HCT116 (cell line): Measurements from ENCODE around the gene EDNRA. TPM values are rescaled to one million over a fixed set of nuclear protein-coding genes. Genes with fewer than 3 reads are reported as not detected.

Experiments
- ATAC-seq: fragments of 200-7000 bp; cut with Tn5 transposase; 2 replicates; pipeline ENCODE4 v1.9.1; 2020; ENCODE audit warnings: mild to moderate bottlenecking, moderate library complexity
- BruUV-seq: library from RNA; stranded (reverse); fragments of 400-500 nt; replicated peaks from 2 replicates; lab custom pipeline; 2021; lab: Mats Ljungman, UMichigan
- CTCF ChIA-PET: fragments of 300-600 bp; sonication (Branson Sonifier 250); formaldehyde crosslinking; loops from one replicate; lab custom pipeline; 2021; ENCODE audit warnings: antibody characterized with exemption; lab: Charles Lee
- POLR2A ChIA-PET: fragments of 300-600, 350-600 bp; sonication (Branson Sonifier 250); formaldehyde crosslinking; loops from one replicate; lab custom pipeline; 2021; ENCODE audit warnings: antibody characterized with exemption; lab: Charles Lee
- RAD21 ChIA-PET, 2 experiments: fragments of 300-600 bp; sonication (Branson Sonifier 250); formaldehyde crosslinking; loops; one replicate each; lab custom pipeline; 2023; ENCODE audit warnings: low total read pairs in 2 of 2; ENCODE audit not compliant: uncharacterized antibody in 2 of 2, unreplicated experiment in 2 of 2, low non-redundant PET in 1 of 2; lab: Charles Lee
- DNase-seq: peaks from one replicate; pipeline ENCODE4 v3.0.0-alpha.2; 2010; ENCODE audit warnings: low read depth, low spot score
- H2AFZ ChIP-seq: fragments of 200-600 bp; shearing (Covaris generic), sonication (generic); 2 replicates; pipeline ENCODE4 v1.6.1; 2017; ENCODE audit warnings: low read depth, mixed run types, mixed read lengths, antibody characterized with exemption, low read length; ENCODE audit not compliant: poor library complexity, severe bottlenecking
- H3K27ac ChIP-seq: 2 replicates; pipeline ENCODE4 v1.5.1; 2012; ENCODE audit warnings: low read depth, low read length
- H3K27me3 ChIP-seq: fragments of 200-600 bp; sonication (generic); 2 replicates; pipeline ENCODE4 v1.6.1; 2016; ENCODE audit warnings: mixed run types, low read length, mixed read lengths; ENCODE audit not compliant: insufficient read depth
- H3K36me3 ChIP-seq, 2 experiments: fragments of 200-500 bp in 1 of 2; fragments of 200-600 bp in 1 of 2; sonication (Bioruptor generic) in 1 of 2; sonication (generic) in 1 of 2; 2 replicates each; pipeline versions ENCODE4 v1.5.1 to v1.6.1; 2014 to 2016; ENCODE audit warnings: low read length in 2 of 2, inconsistent platforms in 1 of 2, mixed read lengths in 1 of 2, mixed run types in 1 of 2; ENCODE audit not compliant: insufficient read depth in 2 of 2, control insufficient read depth in 1 of 2
- H3K4me1 ChIP-seq, 2 experiments: fragments of 200-600 bp in 1 of 2; sonication (generic) in 1 of 2; 2 replicates each; pipeline versions ENCODE4 v1.5.1 to v1.6.1; 2012 to 2017; ENCODE audit warnings: low read length in 2 of 2, inconsistent platforms in 1 of 2, mild to moderate bottlenecking in 1 of 2, mixed read lengths in 1 of 2, mixed run types in 1 of 2, moderate library complexity in 1 of 2; ENCODE audit not compliant: insufficient read depth in 2 of 2, control insufficient read depth in 1 of 2
- H3K4me2 ChIP-seq: fragments of 200-600 bp; sonication (generic); 2 replicates; pipeline ENCODE4 v1.6.1; 2017; ENCODE audit warnings: mixed run types, low read length, mixed read lengths
- H3K4me3 ChIP-seq, 2 experiments: fragments of 200-600 bp in 1 of 2; sonication (generic) in 1 of 2; replicated peaks in 1 of 2; 2 replicates each; pipeline ENCODE4 v1.5.1; 2011 to 2016; ENCODE audit warnings: low read length in 2 of 2, control low read depth in 1 of 2, low read depth in 1 of 2, mild to moderate bottlenecking in 1 of 2, mixed read lengths in 1 of 2, mixed run types in 1 of 2
- H3K79me2 ChIP-seq: fragments of 200-600 bp; sonication (generic); 2 replicates; pipeline ENCODE4 v1.6.1; 2017; ENCODE audit warnings: mild to moderate bottlenecking, mixed run types, low read length, moderate library complexity, mixed read lengths; ENCODE audit not compliant: insufficient read depth
- H3K9ac ChIP-seq: fragments of 200-600 bp; sonication (generic); 2 replicates; pipeline ENCODE4 v1.6.1; 2016; ENCODE audit warnings: low read length, mixed read lengths
- H3K9me2 ChIP-seq: fragments of 200-600 bp; sonication (generic), shearing (Covaris generic); 2 replicates; pipeline ENCODE4 v1.6.1; 2017; ENCODE audit warnings: mixed run types, mild to moderate bottlenecking, moderate library complexity; ENCODE audit not compliant: insufficient read depth
- H3K9me3 ChIP-seq, 2 experiments: fragments of 200-500 bp in 1 of 2; fragments of 200-600 bp in 1 of 2; sonication (Bioruptor generic) in 1 of 2; sonication (generic) in 1 of 2; 2 replicates each; pipeline ENCODE4 v1.6.1; 2014 to 2017; ENCODE audit warnings: low read length in 2 of 2, mixed read lengths in 2 of 2, inconsistent platforms in 1 of 2, low read depth in 1 of 2, mild to moderate bottlenecking in 1 of 2, mixed run types in 1 of 2, moderate library complexity in 1 of 2; ENCODE audit not compliant: control insufficient read depth in 1 of 2, insufficient read depth in 1 of 2
- H4K20me1 ChIP-seq: fragments of 200-600 bp; sonication (generic), shearing (Covaris generic); 2 replicates; pipeline ENCODE4 v1.6.1; 2017; ENCODE audit warnings: mixed run types, mild to moderate bottlenecking, moderate library complexity; ENCODE audit not compliant: insufficient read depth
- CBX3 ChIP-seq: IDR thresholded peaks from 2 replicates; pipeline ENCODE4 v1.6.1; 2012; ENCODE audit warnings: low read depth
- CEBPB ChIP-seq: IDR thresholded peaks from 2 replicates; pipeline ENCODE4 v1.6.1; 2012; ENCODE audit warnings: low read depth
- ELF1 ChIP-seq: IDR thresholded peaks from 2 replicates; pipeline ENCODE4 v1.6.1; 2012; ENCODE audit warnings: low read depth, borderline replicate concordance
- EZH2 ChIP-seq: fragments of 200-600 bp; sonication (generic); IDR thresholded peaks from 2 replicates; pipeline ENCODE4 v1.6.1; 2017; ENCODE audit warnings: antibody characterized with exemption, mixed run types
- FOSL1 ChIP-seq: IDR thresholded peaks from 2 replicates; pipeline ENCODE4 v1.6.1; 2012; ENCODE audit warnings: low read depth
- JUND ChIP-seq: IDR thresholded peaks from 2 replicates; pipeline ENCODE4 v1.6.1; 2012
- POLR2A ChIP-seq: IDR thresholded peaks from 2 replicates; pipeline ENCODE4 v1.7.0; 2011; ENCODE audit warnings: borderline replicate concordance; ENCODE audit not compliant: insufficient read depth, insufficient read length; ENCODE audit errors: extremely low read depth
- POLR2AphosphoS5 ChIP-seq: IDR thresholded peaks from 2 replicates; pipeline ENCODE4 v1.6.1; 2011; ENCODE audit warnings: mild to moderate bottlenecking, low read depth, low read length, moderate library complexity
- RAD21 ChIP-seq: IDR thresholded peaks from 2 replicates; pipeline ENCODE4 v1.6.1; 2012; ENCODE audit warnings: low read depth, mild to moderate bottlenecking
- SIN3A ChIP-seq: IDR thresholded peaks from 2 replicates; pipeline ENCODE4 v1.6.1; 2012; ENCODE audit warnings: low read depth
- SP1 ChIP-seq: IDR thresholded peaks from 2 replicates; pipeline ENCODE4 v1.6.1; 2012; ENCODE audit warnings: low read depth
- SRF ChIP-seq: IDR thresholded peaks from 2 replicates; pipeline ENCODE4 v1.6.1; 2012; ENCODE audit warnings: low read depth
- YY1 ChIP-seq: IDR thresholded peaks from 2 replicates; pipeline ENCODE4 v1.6.1; 2011; ENCODE audit warnings: low read length, low read depth, moderate library complexity, mild to moderate bottlenecking; ENCODE audit not compliant: insufficient replicate concordance; ENCODE audit errors: extremely low read depth
- ZFX ChIP-seq: fragments of 450-650 bp; IDR thresholded peaks from 2 replicates; pipeline ENCODE4 v1.6.1; 2017
- ZNF274 ChIP-seq: fragments of 200-500 bp; sonication (Bioruptor generic); IDR thresholded peaks from 2 replicates; pipeline ENCODE4 v1.6.1; 2014; ENCODE audit warnings: mild to moderate bottlenecking, low read depth, low read length, inconsistent platforms
- intact Hi-C: fragments of 100-400 bp; cut with micrococcal nuclease; formaldehyde crosslinking; loops from 2 replicates; pipeline ENCODE4 v1.10.0; 2022
- total RNA-seq: library from RNA; stranded (reverse); gene quantifications from one replicate; pipeline ENCODE4 v1.2.1, GENCODE V29; 2021; ENCODE audit not compliant: unreplicated experiment
- TF ChIP-seq, protein P1 (sequence below), 3 experiments: fragments of 200-600 bp in 1 of 3; sonication (generic) in 1 of 3; IDR thresholded peaks in 2 of 3; conservative IDR thresholded peaks in 1 of 3; 2 replicates each; pipeline ENCODE4 v1.5.1; 2012 to 2017; ENCODE audit warnings: low read depth in 2 of 3, low read length in 2 of 3, antibody characterized with exemption in 1 of 3, borderline replicate concordance in 1 of 3, control low read depth in 1 of 3, mild to moderate bottlenecking in 1 of 3, mixed read lengths in 1 of 3, mixed run types in 1 of 3, moderate library complexity in 1 of 3; ENCODE audit not compliant: insufficient read depth in 1 of 3
- TF ChIP-seq, protein P2 (sequence below): IDR thresholded peaks from 2 replicates; pipeline ENCODE4 v1.6.1; 2012
- TF ChIP-seq, protein P3 (sequence below): IDR thresholded peaks from 2 replicates; pipeline ENCODE4 v1.6.1; 2011; ENCODE audit warnings: mild to moderate bottlenecking, low read length, moderate library complexity; ENCODE audit not compliant: insufficient replicate concordance; ENCODE audit errors: extremely low read depth
- TF ChIP-seq, protein P4 (sequence below): IDR thresholded peaks from 2 replicates; pipeline ENCODE4 v1.6.1; 2012; ENCODE audit warnings: low read depth

The EDNRA gene
- total RNA-seq, 1 experiment from 2014 or later = 2.0 TPM

DNA sequence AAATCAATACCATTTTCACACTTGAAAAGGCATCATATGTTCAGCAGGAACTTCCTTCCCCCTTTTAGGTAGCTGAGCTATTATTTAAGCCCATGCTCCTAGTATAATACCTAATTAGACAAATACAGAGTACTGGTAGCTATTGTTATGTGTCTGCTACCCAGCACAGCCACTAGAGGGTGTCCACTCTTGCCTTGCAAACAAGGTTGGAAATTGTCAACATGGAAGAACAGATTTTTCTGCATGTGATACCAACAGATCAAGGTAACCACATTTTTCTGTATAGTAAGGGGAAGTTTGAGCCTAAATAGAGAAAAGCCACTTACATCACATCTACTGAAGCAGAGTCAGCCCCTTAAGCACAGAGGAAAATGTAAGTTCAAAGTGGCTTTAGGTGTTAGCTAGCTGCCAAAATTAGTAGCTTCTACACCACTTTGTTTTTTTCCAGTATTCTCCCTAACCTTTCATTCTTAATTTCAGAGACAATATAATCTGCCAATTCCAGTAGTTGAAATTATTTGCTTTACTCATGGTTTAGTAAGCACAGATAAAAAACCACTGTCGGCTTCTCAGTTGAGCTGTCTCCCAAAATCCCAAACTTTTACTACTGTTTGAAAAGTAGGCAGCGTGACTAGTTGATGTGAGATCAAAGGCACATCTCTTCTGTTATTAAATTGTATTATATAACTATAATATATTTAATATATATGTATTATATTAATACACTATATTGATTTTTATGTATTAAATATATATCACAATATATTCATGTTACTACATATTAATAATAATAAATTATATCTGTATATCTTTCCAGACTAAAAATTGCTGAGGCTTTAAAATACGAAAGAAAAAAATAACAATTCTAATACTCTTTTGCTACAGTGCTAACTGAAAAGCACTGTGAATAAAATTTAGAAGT lies 38.2 kb downstream of the EDNRA start:
- Histone ChIP-seq H3K9me3 (no peaks in the 10 kb centered on the region), H3K4me3 (no peak overlapping the region), H2AFZ (peak overlapping the region; percentile 59), H3K79me2 (no peaks in the 10 kb centered on the region), H3K9me2 (no peaks in the 10 kb centered on the region), H3K4me2 (no peak overlapping the region), H4K20me1 (no peaks in the 10 kb centered on the region), H3K9ac (no peak overlapping the region), H3K27ac (no peak overlapping the region), H3K27me3 (no peaks in the 10 kb centered on the region), H3K4me1 (no peaks in the 10 kb centered on the region), H3K36me3 (no peaks in the 10 kb centered on the region)
- intact Hi-C loops = loop anchor here (2.0 kb wide), 3 partner anchors 72 to 358 kb away; no protein-coding TSS in a partner anchor
- ChIA-PET RAD21 (interaction anchor here (0.8 to 1.3 kb wide), 4 partner anchors 71 to 500 kb away, joined by 3 to 8 read pairs (median 4); no protein-coding TSS in a partner anchor), POLR2A (no interaction called here), CTCF (interaction anchor here (0.6 to 2.1 kb wide), 29 partner anchors 8 to 422 kb away, joined by 3 to 32 read pairs (median 4); partner anchors contain the start of gene TMEM184C)
- DNase-seq (peak; percentile 59), ATAC-seq (peak; percentile 92)
- no TSS peak for BruUV-seq
- TF ChIP-seq, protein P1, sequence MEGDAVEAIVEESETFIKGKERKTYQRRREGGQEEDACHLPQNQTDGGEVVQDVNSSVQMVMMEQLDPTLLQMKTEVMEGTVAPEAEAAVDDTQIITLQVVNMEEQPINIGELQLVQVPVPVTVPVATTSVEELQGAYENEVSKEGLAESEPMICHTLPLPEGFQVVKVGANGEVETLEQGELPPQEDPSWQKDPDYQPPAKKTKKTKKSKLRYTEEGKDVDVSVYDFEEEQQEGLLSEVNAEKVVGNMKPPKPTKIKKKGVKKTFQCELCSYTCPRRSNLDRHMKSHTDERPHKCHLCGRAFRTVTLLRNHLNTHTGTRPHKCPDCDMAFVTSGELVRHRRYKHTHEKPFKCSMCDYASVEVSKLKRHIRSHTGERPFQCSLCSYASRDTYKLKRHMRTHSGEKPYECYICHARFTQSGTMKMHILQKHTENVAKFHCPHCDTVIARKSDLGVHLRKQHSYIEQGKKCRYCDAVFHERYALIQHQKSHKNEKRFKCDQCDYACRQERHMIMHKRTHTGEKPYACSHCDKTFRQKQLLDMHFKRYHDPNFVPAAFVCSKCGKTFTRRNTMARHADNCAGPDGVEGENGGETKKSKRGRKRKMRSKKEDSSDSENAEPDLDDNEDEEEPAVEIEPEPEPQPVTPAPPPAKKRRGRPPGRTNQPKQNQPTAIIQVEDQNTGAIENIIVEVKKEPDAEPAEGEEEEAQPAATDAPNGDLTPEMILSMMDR (IDR thresholded peaks at IDR 0.05 in 2 of 3, conservative IDR thresholded peaks at IDR 0.05 in 1 of 3; ENCODE audit: borderline replicate concordance in 1 of 3, insufficient read depth in 1 of 3, low read depth in 2 of 3, low read length in 2 of 3) = peak; percentile 65 to 96 (median 95); a peak in 5 of 6 replicates
- TF ChIP-seq POLR2A (no peak), CBX3 (0 out of 2 replicates have a peak, but pooled peaks have one; percentile 37), SP1 (no peak), EZH2 (no peak), ELF1 (no peak), ZFX (no peak), CEBPB (no peak), SRF (0 out of 2 replicates have a peak, but pooled peaks have one; percentile 18), ZNF274 (no peak), POLR2AphosphoS5 (no peak), JUND (no peak), SIN3A (no peak), YY1 (peak; percentile 21), RAD21 (peak; percentile 78), FOSL1 (no peak)
- TF ChIP-seq, protein P2, sequence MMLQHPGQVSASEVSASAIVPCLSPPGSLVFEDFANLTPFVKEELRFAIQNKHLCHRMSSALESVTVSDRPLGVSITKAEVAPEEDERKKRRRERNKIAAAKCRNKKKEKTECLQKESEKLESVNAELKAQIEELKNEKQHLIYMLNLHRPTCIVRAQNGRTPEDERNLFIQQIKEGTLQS = no peak
- TF ChIP-seq, protein P3, sequence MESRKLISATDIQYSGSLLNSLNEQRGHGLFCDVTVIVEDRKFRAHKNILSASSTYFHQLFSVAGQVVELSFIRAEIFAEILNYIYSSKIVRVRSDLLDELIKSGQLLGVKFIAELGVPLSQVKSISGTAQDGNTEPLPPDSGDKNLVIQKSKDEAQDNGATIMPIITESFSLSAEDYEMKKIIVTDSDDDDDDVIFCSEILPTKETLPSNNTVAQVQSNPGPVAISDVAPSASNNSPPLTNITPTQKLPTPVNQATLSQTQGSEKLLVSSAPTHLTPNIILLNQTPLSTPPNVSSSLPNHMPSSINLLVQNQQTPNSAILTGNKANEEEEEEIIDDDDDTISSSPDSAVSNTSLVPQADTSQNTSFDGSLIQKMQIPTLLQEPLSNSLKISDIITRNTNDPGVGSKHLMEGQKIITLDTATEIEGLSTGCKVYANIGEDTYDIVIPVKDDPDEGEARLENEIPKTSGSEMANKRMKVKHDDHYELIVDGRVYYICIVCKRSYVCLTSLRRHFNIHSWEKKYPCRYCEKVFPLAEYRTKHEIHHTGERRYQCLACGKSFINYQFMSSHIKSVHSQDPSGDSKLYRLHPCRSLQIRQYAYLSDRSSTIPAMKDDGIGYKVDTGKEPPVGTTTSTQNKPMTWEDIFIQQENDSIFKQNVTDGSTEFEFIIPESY = no peak
- TF ChIP-seq, protein P4, sequence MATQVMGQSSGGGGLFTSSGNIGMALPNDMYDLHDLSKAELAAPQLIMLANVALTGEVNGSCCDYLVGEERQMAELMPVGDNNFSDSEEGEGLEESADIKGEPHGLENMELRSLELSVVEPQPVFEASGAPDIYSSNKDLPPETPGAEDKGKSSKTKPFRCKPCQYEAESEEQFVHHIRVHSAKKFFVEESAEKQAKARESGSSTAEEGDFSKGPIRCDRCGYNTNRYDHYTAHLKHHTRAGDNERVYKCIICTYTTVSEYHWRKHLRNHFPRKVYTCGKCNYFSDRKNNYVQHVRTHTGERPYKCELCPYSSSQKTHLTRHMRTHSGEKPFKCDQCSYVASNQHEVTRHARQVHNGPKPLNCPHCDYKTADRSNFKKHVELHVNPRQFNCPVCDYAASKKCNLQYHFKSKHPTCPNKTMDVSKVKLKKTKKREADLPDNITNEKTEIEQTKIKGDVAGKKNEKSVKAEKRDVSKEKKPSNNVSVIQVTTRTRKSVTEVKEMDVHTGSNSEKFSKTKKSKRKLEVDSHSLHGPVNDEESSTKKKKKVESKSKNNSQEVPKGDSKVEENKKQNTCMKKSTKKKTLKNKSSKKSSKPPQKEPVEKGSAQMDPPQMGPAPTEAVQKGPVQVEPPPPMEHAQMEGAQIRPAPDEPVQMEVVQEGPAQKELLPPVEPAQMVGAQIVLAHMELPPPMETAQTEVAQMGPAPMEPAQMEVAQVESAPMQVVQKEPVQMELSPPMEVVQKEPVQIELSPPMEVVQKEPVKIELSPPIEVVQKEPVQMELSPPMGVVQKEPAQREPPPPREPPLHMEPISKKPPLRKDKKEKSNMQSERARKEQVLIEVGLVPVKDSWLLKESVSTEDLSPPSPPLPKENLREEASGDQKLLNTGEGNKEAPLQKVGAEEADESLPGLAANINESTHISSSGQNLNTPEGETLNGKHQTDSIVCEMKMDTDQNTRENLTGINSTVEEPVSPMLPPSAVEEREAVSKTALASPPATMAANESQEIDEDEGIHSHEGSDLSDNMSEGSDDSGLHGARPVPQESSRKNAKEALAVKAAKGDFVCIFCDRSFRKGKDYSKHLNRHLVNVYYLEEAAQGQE = no peak
